PC-3 (cell line): ENCODE measurements around the gene GAMT. TPM values are rescaled to one million over a fixed set of nuclear protein-coding genes. Genes with fewer than 3 reads are reported as not detected.

ENCODE experiments used
- ATAC-seq: fragments of 200-7000 bp; cut with Tn5 transposase; 2 replicates; pipeline ENCODE4 v1.9.1; 2020; ENCODE audit warnings: mild to moderate bottlenecking, moderate library complexity
- BruUV-seq: library from RNA; stranded (reverse); fragments of 400-500 nt; replicated peaks from 2 replicates; lab custom pipeline; 2021; lab: Mats Ljungman, UMichigan
- CTCF ChIA-PET: fragments of 300-600 bp; sonication (Branson Sonifier 250); formaldehyde crosslinking; loops from one replicate; lab custom pipeline; 2022; ENCODE audit warnings: antibody characterized with exemption; lab: Charles Lee
- POLR2A ChIA-PET: fragments of 300-600 bp; sonication (Branson Sonifier 250); formaldehyde crosslinking; loops from one replicate; lab custom pipeline; 2022; ENCODE audit warnings: antibody characterized with exemption; ENCODE audit not compliant: unreplicated experiment; lab: Charles Lee
- DNase-seq: peaks from one replicate; pipeline ENCODE4 v3.0.0-alpha.2; 2015
- H2AFZ ChIP-seq: fragments of 300-600 bp; sonication (generic); 2 replicates; pipeline ENCODE4 v1.6.0; 2016; ENCODE audit warnings: antibody characterized with exemption, low read length
- H3F3A ChIP-seq: fragments of 300-600 bp; sonication (generic); one replicate; pipeline ENCODE4 v1.6.0; 2017; ENCODE audit warnings: antibody characterized with exemption, low read length, control low read depth, mild to moderate bottlenecking; ENCODE audit not compliant: unreplicated experiment
- H3K27ac ChIP-seq: fragments of 300-600 bp; sonication (generic); 2 replicates; pipeline ENCODE4 v1.5.1; 2016; ENCODE audit warnings: mild to moderate bottlenecking, low read length
- H3K27me3 ChIP-seq: fragments of 300-600 bp; sonication (generic); 2 replicates; pipeline ENCODE4 v1.6.1; 2016; ENCODE audit warnings: low read length, mixed read lengths
- H3K36me3 ChIP-seq: fragments of 300-600 bp; sonication (generic); 2 replicates; pipeline ENCODE4 v1.6.1; 2016; ENCODE audit warnings: low read depth, mixed run types, low read length, mixed read lengths
- H3K4me1 ChIP-seq: fragments of 300-600 bp; sonication (generic); 2 replicates; pipeline ENCODE4 v1.5.1; 2016; ENCODE audit warnings: low read length; ENCODE audit not compliant: insufficient read depth
- H3K4me2 ChIP-seq: fragments of 300-600 bp; sonication (generic); 2 replicates; pipeline ENCODE4 v1.6.0; 2016; ENCODE audit warnings: low read length
- H3K4me3 ChIP-seq: fragments of 300-600 bp; sonication (generic); 2 replicates; pipeline ENCODE4 v1.5.1; 2016; ENCODE audit warnings: mild to moderate bottlenecking, low read length, mixed read lengths
- H3K79me2 ChIP-seq: fragments of 300-600 bp; sonication (generic); 2 replicates; pipeline ENCODE4 v1.6.1; 2017; ENCODE audit warnings: low read length, mixed read lengths
- H3K9ac ChIP-seq: fragments of 300-600 bp; sonication (generic); 2 replicates; pipeline ENCODE4 v1.6.0; 2016; ENCODE audit warnings: mild to moderate bottlenecking, low read length
- H3K9me2 ChIP-seq: fragments of 300-600 bp; sonication (generic); replicated peaks from 2 replicates; pipeline ENCODE4 v1.6.1; 2016; ENCODE audit warnings: mixed run types, low read length, mixed read lengths
- H3K9me3 ChIP-seq: fragments of 300-600 bp; sonication (generic); 2 replicates; pipeline ENCODE4 v1.6.1; 2016; ENCODE audit warnings: low read length, mixed read lengths
- H4K20me1 ChIP-seq: fragments of 300-600 bp; sonication (generic); 2 replicates; pipeline ENCODE4 v1.6.1; 2016; ENCODE audit warnings: low read length, mixed read lengths
- CTCF ChIP-seq: fragments of 300-600 bp; sonication (generic); conservative IDR thresholded peaks from 2 replicates; pipeline ENCODE4 v1.5.1; 2017; ENCODE audit warnings: antibody characterized with exemption, low read depth, mild to moderate bottlenecking, low read length
- EZH2 ChIP-seq: fragments of 300-600 bp; sonication (generic); IDR thresholded peaks from one replicate; pipeline ENCODE4 v1.6.1; 2017; ENCODE audit warnings: antibody characterized with exemption, mild to moderate bottlenecking, low read length; ENCODE audit not compliant: unreplicated experiment
- EZH2phosphoT487 ChIP-seq: fragments of 300-600 bp; sonication (generic); IDR thresholded peaks from 2 replicates; pipeline ENCODE4 v1.6.1; 2018; ENCODE audit warnings: mild to moderate bottlenecking, antibody characterized with exemption, low read length, borderline replicate concordance
- intact Hi-C: fragments of 100-400 bp; cut with micrococcal nuclease; formaldehyde crosslinking; loops from 2 replicates; pipeline ENCODE4 v1.9.0; 2023
- total RNA-seq: library from RNA; depleted of rRNA; stranded (reverse); fragments of >200 nt; gene quantifications from 2 replicates; pipeline ENCODE4 v1.2.3, GENCODE V29; 2014

GAMT gene
- total RNA-seq, 1 experiment from 2014 or later, result 75.6 TPM

- H3K4me1 ChIP-seq, result no peaks in the 10 kb centered on the region
- no peaks in the 10 kb centered on the region for H4K20me1 ChIP-seq
- H3K4me2 ChIP-seq, result no peak overlapping the region
- no peaks in the 10 kb centered on the region for H3K27me3 ChIP-seq
- DNase-seq (no peak), ATAC-seq (no peak)
- peaks cover 25% of the 10 kb centered on the region; the same call in 1 of the 2 replicates for H3K36me3 ChIP-seq
- intact Hi-C loops, result no loop called here
- ChIA-PET CTCF (no interaction called here), POLR2A (no interaction called here)
- no peaks in the 10 kb centered on the region for H3K9me3 ChIP-seq
- H3K9ac ChIP-seq, result no peak overlapping the region
- no peak overlapping the region for H2AFZ ChIP-seq
- H3K9me2 ChIP-seq, result no peaks in the 10 kb centered on the region
- TF ChIP-seq CTCF (no peak), EZH2 (no peak), EZH2phosphoT487 (no peak)
- H3K27ac ChIP-seq, result no peak overlapping the region
- peaks cover 14% of the 10 kb centered on the region for H3K79me2 ChIP-seq
- H3K4me3 ChIP-seq, result no peak overlapping the region
- no peaks in the 10 kb centered on the region for H3F3A ChIP-seq
- no TSS peak for BruUV-seq
Observed at GRCh38 chr19:1424192-1424955, 23.0 kb upstream of the GAMT start.

GRCh38 chr19:1423436-1424191 lies 22.3 kb upstream of the GAMT start:
- Histone ChIP-seq H3K9me3 (no peaks in the 10 kb centered on the region), H3K9me2 (no peaks in the 10 kb centered on the region), H4K20me1 (no peaks in the 10 kb centered on the region), H3K4me3 (no peak overlapping the region), H3K4me2 (no peak overlapping the region), H3K27me3 (no peaks in the 10 kb centered on the region), H3F3A (no peaks in the 10 kb centered on the region), H3K79me2 (peaks cover 22% of the 10 kb centered on the region), H2AFZ (no peak overlapping the region), H3K4me1 (no peaks in the 10 kb centered on the region), H3K27ac (no peak overlapping the region), H3K9ac (no peak overlapping the region), H3K36me3 (peaks cover 28% of the 10 kb centered on the region; the same call in 1 of the 2 replicates)
- TF ChIP-seq CTCF (no peak), EZH2phosphoT487 (no peak), EZH2 (no peak)
- CTCF ChIA-PET, result no interaction called here
- no TSS peak for BruUV-seq
- POLR2A ChIA-PET, result no interaction called here
- no peak for ATAC-seq
- DNase-seq, result no peak
- intact Hi-C loops, result no loop called here
